Measurements from ENCODE around the gene SHLD1. TPM values are rescaled to one million over a fixed set of nuclear protein-coding genes. Genes with fewer than 3 reads are reported as not detected.
"Not testable (repeated sequence)": the region's sequence is repeated elsewhere in the genome, so short reads cannot be mapped to it uniquely, and the experiment has no call there.

SHLD1 gene
- total RNA-seq, 1 donor from 2014 or later, result 5.3 TPM

GRCh38 chr20:5772704-5773103 is 22.5 kb downstream of the SHLD1 start:
- intact Hi-C loops (cut with DNase I), result no loop called here
- no peak for ATAC-seq

GRCh38 chr20:5773589-5773988 is 23.4 kb downstream of the SHLD1 start:
- intact Hi-C loops (cut with DNase I), result no loop called here
- DNase-seq (ENCODE audit: missing footprints), result no peak
- no peak for ATAC-seq

More at GRCh38 chr20:5772704-5773103, 22.5 kb downstream of the SHLD1 start:
- no peak for DNase-seq (ENCODE audit: missing footprints)

- intact Hi-C loops (cut with DNase I), result no loop called here
Observed at GRCh38 chr20:5776077-5776476, 25.9 kb downstream of the SHLD1 start.

GRCh38 chr20:5779071-5779900 is 29.1 kb downstream of the SHLD1 start:
- peak; percentile 70 for ATAC-seq
- DNase-seq (ENCODE audit: missing footprints), result no peak
- intact Hi-C loops (cut with DNase I), result no loop called here

More at GRCh38 chr20:5776077-5776476, 25.9 kb downstream of the SHLD1 start:
- DNase-seq (ENCODE audit: missing footprints), result no peak
- peak; percentile 69 for ATAC-seq

- intact Hi-C loops (cut with DNase I), result no loop called here
- ATAC-seq (no peak), DNase-seq (ENCODE audit: missing footprints) (no peak)
Observed at GRCh38 chr20:5780846-5781217, 30.6 kb downstream of the SHLD1 start.

GRCh38 chr20:5781367-5781766 is 31.2 kb downstream of the SHLD1 start:
- intact Hi-C loops (cut with DNase I); DNase-seq (ENCODE audit: missing footprints); ATAC-seq: not testable (repeated sequence)

- DNase-seq (ENCODE audit: missing footprints) (no peak), ATAC-seq (peak; percentile 72)
- intact Hi-C loops (cut with DNase I), result no loop called here
Observed at GRCh38 chr20:5781798-5782750, 31.9 kb downstream of the SHLD1 start.

GRCh38 chr20:5784735-5785134 is 34.5 kb downstream of the SHLD1 start:
- no peak for DNase-seq (ENCODE audit: missing footprints)
- ATAC-seq, result no peak
- intact Hi-C loops (cut with DNase I), result no loop called here

- DNase-seq (ENCODE audit: missing footprints) (no peak), ATAC-seq (no peak)
- intact Hi-C loops (cut with DNase I), result no loop called here
Observed at GRCh38 chr20:5785146-5785545, 34.9 kb downstream of the SHLD1 start.

GRCh38 chr20:5786930-5787795 is 37.0 kb downstream of the SHLD1 start:
- DNase-seq (ENCODE audit: missing footprints) (no peak), ATAC-seq (peak; percentile 51)
- intact Hi-C loops (cut with DNase I), result loop anchor here (1.0 kb wide), 1 partner anchor 258 kb away; no protein-coding TSS in a partner anchor

- DNase-seq (ENCODE audit: missing footprints) (no peak), ATAC-seq (no peak)
- intact Hi-C loops (cut with DNase I), result loop anchor here (1.0 to 2.0 kb wide), 3 partner anchors 219 to 258 kb away; no protein-coding TSS in a partner anchor
Observed at GRCh38 chr20:5787796-5788165, 37.6 kb downstream of the SHLD1 start.

- DNase-seq (ENCODE audit: missing footprints) (peak; percentile 88), ATAC-seq (peak; percentile 90)
- intact Hi-C loops (cut with DNase I), result loop anchor here (2.0 kb wide), 2 partner anchors 220 to 232 kb away; no protein-coding TSS in a partner anchor
Observed at GRCh38 chr20:5788385-5788895, 38.2 kb downstream of the SHLD1 start.

- DNase-seq (ENCODE audit: missing footprints), result no peak
- intact Hi-C loops (cut with DNase I), result loop anchor here (2.0 kb wide), 2 partner anchors 221 to 233 kb away; no protein-coding TSS in a partner anchor
Observed at GRCh38 chr20:5789827-5790226, 39.6 kb downstream of the SHLD1 start.

GRCh38 chr20:5793916-5794315 is 43.7 kb downstream of the SHLD1 start:
- DNase-seq (ENCODE audit: missing footprints) (no peak), ATAC-seq (no peak)
- intact Hi-C loops (cut with DNase I), result no loop called here

More at GRCh38 chr20:5789827-5790226, 39.6 kb downstream of the SHLD1 start:
- ATAC-seq, result no peak

GRCh38 chr20:5796331-5797040 is 46.3 kb downstream of the SHLD1 start:
- DNase-seq (ENCODE audit: missing footprints), result no peak
- intact Hi-C loops (cut with DNase I), result no loop called here
- ATAC-seq, result no peak

GRCh38 chr20:5797165-5797564 is 47.0 kb downstream of the SHLD1 start:
- intact Hi-C loops (cut with DNase I), result no loop called here
- no peak for DNase-seq (ENCODE audit: missing footprints)
- ATAC-seq, result no peak

GRCh38 chr20:5797843-5798462 is 47.8 kb downstream of the SHLD1 start:
- DNase-seq (ENCODE audit: missing footprints) (peak; percentile 78), ATAC-seq (no peak)
- intact Hi-C loops (cut with DNase I), result no loop called here
